HT-29 (cell line): Measurements from ENCODE around the gene SLC38A5. TPM values are rescaled to one million over a fixed set of nuclear protein-coding genes. Genes with fewer than 3 reads are reported as not detected.
"Not testable (repeated sequence)": the region's sequence is repeated elsewhere in the genome, so short reads cannot be mapped to it uniquely, and the experiment has no call there.

Experiments
- DNase-seq: peaks from one replicate; pipeline ENCODE4 v3.0.0-alpha.2; 2015; ENCODE audit warnings: low spot score
- total RNA-seq: library from RNA; depleted of rRNA; stranded (reverse); fragments of >200 nt; shearing (Covaris generic); gene quantifications from 2 replicates; pipeline ENCODE4 v1.2.3, GENCODE V29; 2014; rRNA removed

Gene SLC38A5
- total RNA-seq, result 103 and 136 TPM in 2 replicates

DNA sequence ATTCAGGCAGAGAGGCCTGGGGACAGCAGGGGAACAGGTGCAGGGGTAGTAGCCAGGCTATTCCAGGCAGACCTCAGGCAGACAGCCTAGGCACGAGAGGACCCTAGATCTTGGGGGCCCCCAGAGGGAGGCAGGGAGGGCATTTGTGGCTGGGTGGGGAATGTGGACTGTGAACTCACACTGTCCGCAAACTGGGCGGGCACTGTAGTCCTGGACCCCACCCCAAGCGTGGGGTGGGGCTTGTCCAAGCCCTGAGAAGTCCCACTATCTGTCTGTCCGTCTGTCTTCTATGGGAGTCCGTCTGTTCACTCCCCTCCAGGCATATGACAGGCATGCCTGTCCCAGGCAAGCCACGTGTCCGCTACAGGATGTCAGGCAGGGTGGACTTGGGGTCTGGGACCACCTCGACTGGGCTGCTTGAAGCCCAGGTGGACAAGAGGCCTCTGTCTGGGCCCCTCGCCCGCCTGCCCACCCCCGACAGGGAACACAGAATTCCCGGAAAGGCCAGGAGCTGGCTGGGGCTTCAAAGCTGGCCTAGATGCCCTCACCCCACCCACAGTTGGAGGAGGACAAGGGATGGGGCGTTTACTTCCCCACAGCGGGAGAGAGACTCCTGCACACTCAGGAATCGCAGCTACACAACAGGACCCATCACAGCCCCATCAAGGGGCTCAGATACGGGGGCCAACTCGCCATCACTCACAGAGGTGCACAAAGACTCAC lies at the start of gene SLC38A5:
TSS of gene SLC38A5 (minus strand) at position 151 of the 723 bp plus-strand sequence. CDS start 2,336 bp downstream, outside the sequence.
- no peak for DNase-seq

DNA sequence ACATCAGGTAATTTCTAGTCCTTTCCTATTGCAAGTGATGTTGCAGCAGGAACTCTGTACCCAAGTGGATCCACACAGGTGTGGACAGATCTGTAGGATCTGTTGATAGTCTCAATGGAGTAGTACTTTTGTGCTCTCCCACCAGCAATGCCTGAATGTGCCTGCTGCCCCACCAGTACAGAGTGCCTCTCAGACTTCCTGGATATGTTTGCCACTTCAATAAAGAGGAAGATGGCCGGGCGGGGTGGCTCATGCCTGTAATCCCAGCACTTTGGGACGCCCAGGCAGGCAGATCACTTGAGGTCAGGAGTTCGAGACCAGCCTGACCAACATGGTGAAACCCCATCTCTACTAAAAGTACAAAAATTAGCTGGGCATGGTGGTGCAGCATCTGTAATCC lies 49.4 kb upstream of the SLC38A5 start:
- not testable (repeated sequence) for DNase-seq

- DNase-seq, result no peak
Measured at GRCh38 chrX:48516987-48517386, 46.9 kb upstream of the SLC38A5 start.

DNA sequence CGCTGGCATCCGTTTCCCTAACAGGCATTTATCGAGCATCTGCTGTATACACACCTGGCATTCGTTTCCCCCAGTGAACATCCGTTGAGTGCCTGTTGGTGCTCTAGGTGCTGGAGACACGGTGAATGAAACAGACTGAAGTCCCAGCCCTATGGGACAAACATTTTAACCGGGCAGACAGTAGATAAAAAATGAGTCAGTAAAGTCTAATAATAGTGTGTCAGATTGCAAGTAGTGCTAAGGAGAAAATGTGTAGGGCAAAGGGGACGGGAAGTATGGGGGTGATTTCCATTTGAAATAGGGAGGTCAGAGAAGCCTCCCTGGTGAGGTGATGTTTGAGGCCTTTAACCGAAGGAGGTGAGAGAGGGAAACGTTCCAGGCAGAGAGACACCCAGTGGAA lies 46.2 kb upstream of the SLC38A5 start:
- DNase-seq, result no peak

GRCh38 chrX:48515842-48516241 lies 45.8 kb upstream of the SLC38A5 start:
- DNase-seq, result no peak

GRCh38 chrX:48514868-48515460 lies 44.9 kb upstream of the SLC38A5 start:
- DNase-seq, result no peak

GRCh38 chrX:48514126-48514806 lies 44.2 kb upstream of the SLC38A5 start:
- no peak for DNase-seq

- DNase-seq, result no peak
Measured at GRCh38 chrX:48513670-48514069, 43.6 kb upstream of the SLC38A5 start.

DNA sequence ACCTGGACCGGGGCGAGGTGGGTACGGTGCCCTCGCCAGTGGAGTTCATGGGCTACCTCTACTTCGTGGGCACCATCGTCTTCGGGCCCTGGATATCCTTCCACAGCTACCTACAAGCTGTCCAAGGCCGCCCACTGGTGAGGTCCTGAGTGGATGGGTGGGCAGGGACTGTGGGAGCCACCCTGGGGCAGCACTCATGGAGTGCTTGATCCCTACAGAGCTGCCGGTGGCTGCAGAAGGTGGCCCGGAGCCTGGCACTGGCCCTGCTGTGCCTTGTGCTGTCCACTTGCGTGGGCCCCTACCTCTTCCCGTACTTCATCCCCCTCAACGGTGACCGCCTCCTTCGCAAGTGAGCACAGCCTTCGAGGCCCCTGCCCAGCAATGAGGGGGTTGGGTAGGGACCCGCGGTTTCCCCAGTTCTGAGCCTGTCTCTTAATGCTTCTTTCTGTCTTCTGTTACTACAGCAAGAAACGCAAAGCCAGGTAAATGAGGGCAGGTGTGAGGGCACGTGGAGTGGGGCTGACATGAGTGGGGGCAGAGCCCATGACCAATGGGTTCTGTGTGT lies 42.4 kb upstream of the SLC38A5 start:
- no peak for DNase-seq

- DNase-seq, result peak; percentile 69
Measured at GRCh38 chrX:48511560-48511959, 41.5 kb upstream of the SLC38A5 start.

DNA sequence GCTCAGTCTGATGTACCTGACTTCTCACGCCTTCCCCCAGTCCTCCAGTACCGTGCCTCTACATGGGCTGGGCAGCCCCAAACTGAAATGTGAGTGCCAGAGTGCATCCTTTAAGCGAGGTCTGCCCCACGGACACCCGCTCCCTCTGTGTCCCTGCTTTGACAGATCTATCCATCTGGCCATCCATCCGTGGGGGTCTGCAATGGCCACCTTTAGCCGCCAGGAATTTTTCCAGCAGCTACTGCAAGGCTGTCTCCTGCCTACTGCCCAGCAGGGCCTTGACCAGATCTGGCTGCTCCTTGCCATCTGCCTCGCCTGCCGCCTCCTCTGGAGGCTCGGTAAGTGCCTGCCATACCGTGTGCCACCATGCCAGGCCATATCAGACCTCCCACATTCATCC lies 39.6 kb upstream of the SLC38A5 start:
- no peak for DNase-seq

GRCh38 chrX:48509245-48509590 lies 39.2 kb upstream of the SLC38A5 start:
- DNase-seq, result no peak

GRCh38 chrX:48508400-48509244 lies 38.6 kb upstream of the SLC38A5 start, which contains the start of gene PORCN:
Gene PORCN, plus strand, starts transcription at chrX:48508992. Its CDS starts 829 bp downstream, at chrX:48509821.
- peak; percentile 76 for DNase-seq

- DNase-seq, result no peak
Measured at GRCh38 chrX:48507246-48507645, 37.2 kb upstream of the SLC38A5 start.

DNA sequence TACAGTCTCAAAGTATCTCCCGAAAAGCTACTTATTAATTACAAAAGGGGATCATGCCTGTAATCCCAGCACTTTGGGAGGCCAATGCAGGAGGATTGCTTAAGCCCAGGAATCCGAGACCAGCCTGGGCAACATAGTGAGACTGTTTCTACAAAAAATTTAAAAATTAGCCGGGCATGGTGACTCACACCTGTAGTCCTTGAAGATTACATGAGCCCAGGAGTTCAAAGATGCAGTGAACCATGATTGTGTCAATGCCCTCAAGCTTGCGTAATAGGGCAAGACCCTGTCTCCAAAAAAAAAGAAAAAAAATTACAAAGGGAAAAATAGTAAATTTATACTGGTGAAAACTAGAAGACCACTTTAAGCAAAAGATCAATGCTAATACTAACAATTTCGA lies 35.4 kb upstream of the SLC38A5 start:
- DNase-seq, result no peak

GRCh38 chrX:48504261-48504660 lies 34.2 kb upstream of the SLC38A5 start:
- no peak for DNase-seq

- DNase-seq, result no peak
Measured at GRCh38 chrX:48498374-48498809, 28.3 kb upstream of the SLC38A5 start.

- DNase-seq, result no peak
Measured at GRCh38 chrX:48497871-48498270, 27.8 kb upstream of the SLC38A5 start.

GRCh38 chrX:48496660-48497059 lies 26.6 kb upstream of the SLC38A5 start:
- no peak for DNase-seq

DNA sequence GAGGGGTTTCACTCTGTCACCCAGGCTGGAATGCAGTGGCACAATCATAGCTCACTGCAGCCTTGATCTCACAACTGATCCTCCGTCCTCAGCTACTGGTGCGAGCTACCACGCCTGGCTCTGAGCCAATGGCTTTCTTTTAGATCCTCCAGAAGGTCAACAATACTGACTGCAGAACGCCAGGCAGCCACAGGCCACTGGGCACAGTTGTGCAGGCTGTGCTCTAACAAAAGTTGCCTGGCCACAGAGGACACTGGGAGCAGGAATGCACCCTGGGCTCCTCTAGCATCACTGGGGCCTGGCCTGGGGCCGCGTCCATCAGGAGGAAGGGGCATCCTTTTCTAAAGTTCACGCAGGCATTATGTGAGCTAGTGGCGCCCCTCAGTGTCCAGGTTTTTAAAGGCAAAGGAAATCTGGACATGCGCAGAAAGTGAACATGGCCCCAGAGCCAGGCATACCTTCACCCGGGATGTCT lies 23.9 kb upstream of the SLC38A5 start:
- DNase-seq, result peak; percentile 52

GRCh38 chrX:48492293-48492910 lies 22.3 kb upstream of the SLC38A5 start:
- DNase-seq, result no peak
